HG03565 (cell line): ENCODE results near the gene RAB13.

Source experiments
- ATAC-seq: cut with Tn5 transposase; IDR thresholded peaks from one replicate; pipeline ENCODE4 v1.9.1; 2021; ENCODE audit warnings: mild to moderate bottlenecking, moderate library complexity; ENCODE audit not compliant: unreplicated experiment

Gene RAB13

GRCh38 chr1:153957744-153958110 is 28.4 kb downstream of the RAB13 start:
- ATAC-seq: no peak

- no peak for ATAC-seq
These were observed 29.0 kb downstream of the RAB13 start for GRCh38 chr1:153956997-153957715.

- ATAC-seq: no peak
These were observed 31.3 kb downstream of the RAB13 start for GRCh38 chr1:153954826-153955225.

GRCh38 chr1:153953859-153954365 is 32.2 kb downstream of the RAB13 start:
- ATAC-seq: no peak

- ATAC-seq: no peak
These were observed 34.3 kb downstream of the RAB13 start for GRCh38 chr1:153951801-153952200.

- no peak for ATAC-seq
These were observed 35.0 kb downstream of the RAB13 start for GRCh38 chr1:153951183-153951582.

GRCh38 chr1:153946622-153947241 is 39.4 kb downstream of the RAB13 start, which contains the start of gene DENND4B:
Gene DENND4B (minus strand): TSS chr1:153946718. CDS start chr1:153944374, 2,344 bp downstream.
- ATAC-seq: peak; percentile 47

GRCh38 chr1:153945795-153946621 is 40.1 kb downstream of the RAB13 start:
- peak; percentile 55 for ATAC-seq

GRCh38 chr1:153945131-153945794 is 40.9 kb downstream of the RAB13 start:
- ATAC-seq: no peak

GRCh38 chr1:153944827-153945117 is 41.4 kb downstream of the RAB13 start:
- ATAC-seq: no peak

- ATAC-seq: no peak
These were observed 41.9 kb downstream of the RAB13 start for GRCh38 chr1:153944005-153944826.

- no peak for ATAC-seq
These were observed 43.2 kb downstream of the RAB13 start for GRCh38 chr1:153942766-153943549.

GRCh38 chr1:153941826-153942725 is 44.1 kb downstream of the RAB13 start:
- ATAC-seq: no peak

- ATAC-seq: no peak
These were observed 45.4 kb downstream of the RAB13 start for GRCh38 chr1:153940756-153941155.

GRCh38 chr1:153939476-153939875 is 46.7 kb downstream of the RAB13 start:
- no peak for ATAC-seq

GRCh38 chr1:153938996-153939395 is 47.1 kb downstream of the RAB13 start:
- no peak for ATAC-seq

GRCh38 chr1:153937331-153937730 is 48.8 kb downstream of the RAB13 start:
- ATAC-seq: no peak

- ATAC-seq: no peak
These were observed 49.9 kb downstream of the RAB13 start for GRCh38 chr1:153936011-153936802.
